Mesendoderm (in vitro differentiated cells): ENCODE measurements around the gene OR52E8.

Source experiments
- DNase-seq: peaks from one replicate; pipeline ENCODE4 v3.0.0; 2013
- H2AK5ac ChIP-seq: 2 replicates; pipeline ENCODE4 v1.6.1; 2013; ENCODE audit warnings: low read length, inconsistent platforms
- H2BK120ac ChIP-seq: 2 replicates; pipeline ENCODE4 v1.6.1; 2013; ENCODE audit warnings: low read depth, mild to moderate bottlenecking, low read length, moderate library complexity, mixed read lengths
- H2BK15ac ChIP-seq: replicated peaks from 2 replicates; pipeline ENCODE4 v1.6.1; 2013; ENCODE audit warnings: low read depth, mild to moderate bottlenecking, moderate library complexity
- H2BK5ac ChIP-seq: 2 replicates; pipeline ENCODE4 v1.6.1; 2013; ENCODE audit warnings: low read length, inconsistent platforms
- H3K18ac ChIP-seq: 2 replicates; pipeline ENCODE4 v1.6.1; 2013; ENCODE audit warnings: mild to moderate bottlenecking, low read length, mixed read lengths
- H3K23ac ChIP-seq: one replicate; pipeline ENCODE4 v1.6.1; 2013; ENCODE audit warnings: low read length
- H3K27ac ChIP-seq: 2 replicates; pipeline ENCODE4 v1.5.1; 2013; ENCODE audit warnings: low read depth, mild to moderate bottlenecking, inconsistent platforms, low read length, moderate library complexity
- H3K27me3 ChIP-seq: 2 replicates; pipeline ENCODE4 v1.6.1; 2013; ENCODE audit warnings: low read length, control low read depth, mild to moderate bottlenecking, inconsistent platforms; ENCODE audit not compliant: insufficient read depth, poor library complexity
- H3K36me3 ChIP-seq: 2 replicates; pipeline ENCODE4 v1.6.1; 2013; ENCODE audit warnings: low read length, inconsistent platforms; ENCODE audit not compliant: control insufficient read depth, insufficient read depth
- H3K4ac ChIP-seq: one replicate; pipeline ENCODE4 v1.6.1; 2013; ENCODE audit warnings: low read depth, mild to moderate bottlenecking, low read length, moderate library complexity
- H3K4me1 ChIP-seq: 2 replicates; pipeline ENCODE4 v1.6.1; 2013; ENCODE audit warnings: low read depth, low read length, inconsistent platforms; ENCODE audit not compliant: control insufficient read depth
- H3K4me2 ChIP-seq: 2 replicates; pipeline ENCODE4 v1.6.1; 2013; ENCODE audit warnings: low read length
- H3K4me3 ChIP-seq: 2 replicates; pipeline ENCODE4 v1.5.1; 2013; ENCODE audit warnings: mild to moderate bottlenecking, low read length
- H3K56ac ChIP-seq: one replicate; pipeline ENCODE4 v1.6.1; 2013; ENCODE audit warnings: low read length
- H3K79me1 ChIP-seq: 2 replicates; pipeline ENCODE4 v1.6.1; 2013; ENCODE audit warnings: low read length, inconsistent platforms
- H3K79me2 ChIP-seq: 2 replicates; pipeline ENCODE4 v1.6.1; 2013; ENCODE audit warnings: mild to moderate bottlenecking, low read length; ENCODE audit not compliant: control insufficient read depth, insufficient read depth
- H3K9ac ChIP-seq: 2 replicates; pipeline ENCODE4 v1.6.1; 2013; ENCODE audit warnings: low read length, inconsistent platforms
- H4K5ac ChIP-seq: one replicate; pipeline ENCODE4 v1.6.1; 2013; ENCODE audit warnings: low read length
- H4K8ac ChIP-seq: one replicate; pipeline ENCODE4 v1.6.1; 2013; ENCODE audit warnings: low read depth, mild to moderate bottlenecking, control low read depth, low read length, moderate library complexity
- WGBS: extraction: QIAGEN DNeasy Blood & Tissue Kit; methylation state at CpG from one replicate; pipeline ENCODE4 v1.1.7; 2013; ENCODE audit warnings: low lambda C conversion rate, missing lambda C conversion rate; ENCODE audit not compliant: insufficient coverage; ENCODE audit errors: extremely low coverage; 5-methylcytosine and 5-hydroxymethylcytosine counted together

The OR52E8 gene

DNA sequence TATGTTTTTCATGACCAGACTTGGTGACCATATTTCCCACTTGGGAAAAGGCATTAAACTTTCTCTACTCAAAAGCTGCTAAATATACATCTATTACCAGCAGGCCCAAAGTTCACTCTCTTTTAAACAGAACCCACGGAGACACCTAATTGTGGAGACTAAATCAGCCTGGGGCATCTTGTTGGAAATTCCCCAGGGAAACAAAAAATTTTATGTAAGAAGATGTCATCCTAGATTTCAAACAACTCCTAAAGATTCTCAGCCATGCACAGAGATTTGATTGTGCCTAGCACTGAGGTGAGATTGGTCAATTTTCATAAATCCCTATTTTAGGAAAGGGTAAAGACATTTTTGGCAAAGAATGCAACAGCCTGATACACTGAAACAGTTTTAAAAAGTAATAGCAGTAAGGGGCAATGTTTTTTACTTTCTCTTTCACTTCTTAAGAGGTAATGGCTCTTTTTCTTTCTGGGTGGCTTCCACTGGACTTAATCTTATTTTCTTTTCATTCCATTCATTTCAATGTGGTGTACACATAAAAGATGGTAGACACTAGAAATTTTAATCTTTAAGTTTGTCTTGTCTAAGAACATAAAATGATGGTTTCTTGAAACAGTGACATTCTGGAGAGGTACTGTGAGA, 39.1 kb downstream of the OR52E8 start:
- H3K9ac ChIP-seq = no peak overlapping the region
- no peaks in the 10 kb centered on the region for H3K36me3 ChIP-seq
- no peak for DNase-seq
- H3K27me3 ChIP-seq = no peaks in the 10 kb centered on the region
- H3K4me3 ChIP-seq = no peak overlapping the region
- no peak overlapping the region for H3K23ac ChIP-seq
- H3K79me2 ChIP-seq = no peaks in the 10 kb centered on the region
- H2AK5ac ChIP-seq = no peak overlapping the region
- H2BK120ac ChIP-seq = no peak overlapping the region
- no peak overlapping the region for H3K18ac ChIP-seq
- no peaks in the 10 kb centered on the region for H3K4me1 ChIP-seq
- no peak overlapping the region for H4K8ac ChIP-seq
- no peak overlapping the region for H3K56ac ChIP-seq
- H4K5ac ChIP-seq = no peak overlapping the region
- no peak overlapping the region for H3K4me2 ChIP-seq
- no peaks in the 10 kb centered on the region for H3K79me1 ChIP-seq
- H3K27ac ChIP-seq = no peak overlapping the region
- no peak overlapping the region for H2BK5ac ChIP-seq
- H2BK15ac ChIP-seq = no peak overlapping the region
- WGBS = no CpG with 5 or more reads among the region's 1 CpG
- no peak overlapping the region for H3K4ac ChIP-seq

DNA sequence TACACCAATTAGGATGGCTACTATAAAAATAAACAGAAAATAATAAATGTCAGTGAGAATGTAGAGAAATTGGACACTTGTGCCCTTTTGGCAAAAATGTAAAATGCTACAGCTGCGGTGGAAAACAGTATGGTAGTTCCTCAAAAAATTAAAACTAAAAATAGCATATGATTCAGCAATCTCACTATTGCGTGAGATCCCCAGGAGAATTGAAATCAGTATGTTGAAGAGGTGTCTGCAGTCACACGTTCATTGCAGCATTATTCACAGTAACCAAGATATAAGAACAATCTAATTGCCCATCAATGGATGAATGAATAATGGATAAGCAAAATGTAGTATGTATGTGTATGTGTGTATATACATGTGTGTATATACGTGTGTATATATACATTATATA, 42.0 kb downstream of the OR52E8 start:
- Histone ChIP-seq H3K27me3 (no peaks in the 10 kb centered on the region), H3K79me1 (no peaks in the 10 kb centered on the region), H3K56ac (no peak overlapping the region), H3K4me2 (no peak overlapping the region), H3K18ac (no peak overlapping the region), H3K23ac (no peak overlapping the region), H3K4me3 (no peak overlapping the region), H4K5ac (no peak overlapping the region), H3K9ac (no peak overlapping the region), H3K36me3 (no peaks in the 10 kb centered on the region), H3K4ac (no peak overlapping the region), H2BK15ac (no peak overlapping the region), H3K79me2 (no peaks in the 10 kb centered on the region), H4K8ac (no peak overlapping the region), H3K27ac (no peak overlapping the region), H3K4me1 (no peaks in the 10 kb centered on the region), H2BK120ac (no peak overlapping the region), H2BK5ac (no peak overlapping the region), H2AK5ac (no peak overlapping the region)
- DNase-seq = no peak
- no CpG with 5 or more reads among the region's 4 CpGs for WGBS

DNA sequence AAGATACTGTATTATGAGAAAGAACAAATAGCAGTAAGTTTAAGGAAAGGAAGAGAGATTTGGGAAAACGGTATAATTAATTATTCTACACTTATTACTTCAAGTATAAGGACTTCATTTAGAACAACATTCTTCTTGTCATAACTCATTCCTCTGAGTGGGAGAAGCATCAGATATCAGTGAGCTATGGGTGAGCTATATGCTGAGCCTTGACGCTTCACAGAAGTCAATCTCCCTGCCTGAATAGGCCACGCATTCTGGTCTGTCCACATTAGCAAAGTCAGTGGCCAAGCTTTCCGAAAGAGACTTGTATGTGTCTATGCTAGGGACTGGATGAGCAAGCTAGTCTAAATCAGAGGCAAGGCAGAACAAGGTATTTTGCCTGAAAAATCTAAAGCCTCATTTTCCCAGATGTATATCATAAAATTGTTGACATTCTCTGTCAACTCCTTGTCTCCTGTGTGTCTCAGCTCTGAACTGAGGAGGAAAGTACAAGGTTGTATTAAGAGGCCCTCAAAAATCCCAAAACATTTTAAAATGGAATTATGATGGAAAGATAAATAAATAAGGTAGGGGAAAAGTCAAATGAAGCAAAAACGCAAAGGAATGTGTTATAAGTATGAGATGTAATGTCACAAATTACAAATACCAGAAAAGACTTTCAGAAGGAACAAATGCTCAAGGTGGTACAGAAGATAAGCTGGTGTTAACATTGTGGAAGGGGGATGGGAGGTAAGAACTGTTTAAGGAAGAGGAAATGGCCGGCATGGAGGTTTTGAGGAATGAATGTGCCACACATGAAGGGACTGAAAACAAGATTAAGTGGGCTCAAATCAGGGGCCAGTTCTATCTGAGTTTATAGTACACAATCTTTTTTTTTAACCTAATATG, 47.3 kb downstream of the OR52E8 start:
- WGBS = 100% methylated on average over 1 of the region's 6 CpGs
- Histone ChIP-seq H3K9ac (no peak overlapping the region), H3K4me1 (no peaks in the 10 kb centered on the region), H3K56ac (no peak overlapping the region), H4K8ac (no peak overlapping the region), H3K36me3 (no peaks in the 10 kb centered on the region), H2AK5ac (no peak overlapping the region), H3K79me1 (no peaks in the 10 kb centered on the region), H2BK15ac (no peak overlapping the region), H3K4ac (no peak overlapping the region), H2BK120ac (no peak overlapping the region), H3K27me3 (no peaks in the 10 kb centered on the region), H2BK5ac (no peak overlapping the region), H3K18ac (no peak overlapping the region), H3K4me2 (no peak overlapping the region), H3K4me3 (no peak overlapping the region), H3K23ac (no peak overlapping the region), H3K27ac (no peak overlapping the region), H3K79me2 (no peaks in the 10 kb centered on the region), H4K5ac (no peak overlapping the region)
- DNase-seq = peak; percentile 16

DNA sequence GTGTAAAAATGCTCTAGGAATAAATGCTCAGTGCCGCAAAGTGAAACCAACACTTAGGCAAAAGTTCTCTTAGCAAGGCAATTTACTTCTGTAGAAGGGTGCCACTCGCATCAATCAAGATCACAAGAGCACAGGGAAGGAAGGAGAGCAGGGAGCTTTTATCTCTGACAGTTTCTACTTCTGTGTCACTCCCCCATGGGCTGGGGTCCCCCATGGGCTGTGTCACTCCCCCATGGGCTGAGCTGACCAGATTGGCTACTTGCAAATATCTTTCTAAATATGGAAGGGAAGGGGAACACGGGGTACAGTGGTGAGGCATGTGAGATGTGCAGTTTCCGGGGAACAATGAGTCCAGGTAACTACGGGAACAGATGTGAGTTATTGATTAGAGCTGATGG, 48.4 kb downstream of the OR52E8 start:
- Histone ChIP-seq H3K4ac (no peak overlapping the region), H3K56ac (peak overlapping the region; percentile 80), H3K36me3 (no peaks in the 10 kb centered on the region), H3K27me3 (no peaks in the 10 kb centered on the region), H2AK5ac (no peak overlapping the region), H4K8ac (no peak overlapping the region), H3K4me1 (no peaks in the 10 kb centered on the region), H3K79me2 (no peaks in the 10 kb centered on the region), H3K27ac (no peak overlapping the region), H3K4me2 (peak overlapping the region; percentile 85), H3K18ac (no peak overlapping the region), H2BK120ac (no peak overlapping the region), H2BK5ac (no peak overlapping the region), H3K79me1 (no peaks in the 10 kb centered on the region), H3K9ac (peak overlapping the region; percentile 60), H4K5ac (no peak overlapping the region), H3K4me3 (no peak overlapping the region), H2BK15ac (no peak overlapping the region), H3K23ac (no peak overlapping the region)
- WGBS = no CpG with 5 or more reads among the region's 5 CpGs
- peak; percentile 5 for DNase-seq

DNA sequence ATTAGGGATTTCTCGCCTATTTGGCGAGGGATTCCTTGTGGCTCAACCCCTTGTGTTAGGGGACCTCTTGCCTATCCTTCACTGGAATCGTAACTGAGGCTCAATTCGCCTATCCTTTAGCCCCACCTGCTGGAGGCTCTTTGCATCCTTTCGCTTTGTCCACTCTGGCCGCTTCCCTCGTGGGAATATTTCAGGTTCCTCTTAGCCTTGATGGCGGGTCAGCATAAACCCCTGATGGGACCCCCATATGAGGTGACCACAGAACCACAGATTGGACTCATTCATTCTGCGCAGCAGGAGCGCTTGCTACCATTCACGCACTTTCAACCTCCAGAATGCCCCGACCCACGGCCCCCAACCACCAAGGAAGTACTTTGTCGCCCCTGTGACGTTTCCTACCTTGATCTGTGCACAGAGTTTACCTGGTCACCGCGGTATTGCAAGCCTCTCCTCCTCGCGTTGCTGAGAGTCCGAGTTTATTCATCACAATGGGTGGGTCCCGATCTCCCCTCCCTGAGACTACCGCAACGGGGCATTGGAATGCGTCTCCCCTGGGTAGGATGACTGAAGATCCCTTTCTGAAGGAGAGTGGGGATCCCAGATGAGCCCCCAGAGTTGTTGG, 48.9 kb downstream of the OR52E8 start, which contains the start of gene OR52N2:
Gene OR52N2, plus strand, starts transcription at position 425 of the 622 bp plus-strand sequence. CDS start 11,412 bp downstream, outside the sequence.
- Histone ChIP-seq H2AK5ac (no peak within 1 kb of the TSS), H2BK5ac (no peak within 1 kb of the TSS), H3K9ac (peak within 1 kb of the TSS; percentile 60), H3K27me3 (no peaks in the 10 kb centered on the region), H3K4me3 (peak within 1 kb of the TSS; percentile 38), H3K4me1 (no peaks in the 10 kb centered on the region), H4K8ac (no peak within 1 kb of the TSS), H2BK15ac (no peak within 1 kb of the TSS), H3K23ac (no peak within 1 kb of the TSS), H3K56ac (peak within 1 kb of the TSS; percentile 80), H3K79me2 (no peaks in the 10 kb centered on the region), H3K36me3 (no peaks in the 10 kb centered on the region), H3K4me2 (peak within 1 kb of the TSS; percentile 85), H2BK120ac (no peak within 1 kb of the TSS), H3K18ac (peak within 1 kb of the TSS; percentile 6), H4K5ac (no peak within 1 kb of the TSS), H3K27ac (no peak within 1 kb of the TSS), H3K4ac (no peak within 1 kb of the TSS), H3K79me1 (no peaks in the 10 kb centered on the region)
- DNase-seq = peak; percentile 80
- no CpG with 5 or more reads among the region's 24 CpGs for WGBS
